SH-SY5Y (cell line): ENCODE data around the gene WDR53.

Source experiments
- GATA2 ChIP-seq: IDR thresholded peaks from 2 replicates; pipeline ENCODE4 v1.6.1; 2011; ENCODE audit warnings: mild to moderate bottlenecking, low read depth, low read length
- GATA3 ChIP-seq: IDR thresholded peaks from 2 replicates; pipeline ENCODE4 v1.6.1; 2011; ENCODE audit warnings: low read depth, mild to moderate bottlenecking, low read length, moderate library complexity

GRCh38 chr3:196553551-196553950, 14.8 kb downstream of the WDR53 start:
- TF ChIP-seq GATA2 (no peak), GATA3 (no peak)
